WTC11 (cell line): ENCODE results near the gene MED12. TPM values are rescaled to one million over a fixed set of nuclear protein-coding genes. Genes with fewer than 3 reads are reported as not detected.
A peak's percentile ranks its signal among the peaks of the same experiment; 100 is the strongest.

Source experiments
- ATAC-seq: fragments of 200-7000 bp; cut with Tn5 transposase; 2 replicates; pipeline ENCODE4 v1.10.0; 2021; ENCODE audit warnings: mild to moderate bottlenecking, moderate library complexity
- CTCF ChIA-PET: fragments of 300-600 bp; sonication (Branson Sonifier 250); formaldehyde crosslinking; loops from one replicate; lab custom pipeline; 2021; ENCODE audit warnings: antibody characterized with exemption; lab: Charles Lee
- POLR2A ChIA-PET: fragments of 350-600 bp; sonication (Branson Sonifier 250); formaldehyde crosslinking; loops from one replicate; lab custom pipeline; 2021; ENCODE audit warnings: antibody characterized with exemption; lab: Charles Lee
- DNase-seq: peaks from one replicate; pipeline ENCODE4 v3.0.0; 2021; ENCODE audit warnings: low spot score
- H3K27ac Mint-ChIP-seq: 2 replicates; pipeline ENCODE4 v1.8.0; 2021; ENCODE audit warnings: mixed read lengths
- H3K27me3 Mint-ChIP-seq: 2 replicates; pipeline ENCODE4 v1.8.0; 2021; ENCODE audit warnings: low read depth, mild to moderate bottlenecking, moderate library complexity, mixed read lengths
- H3K36me3 Mint-ChIP-seq: 2 replicates; pipeline ENCODE4 v1.8.0; 2021; ENCODE audit warnings: mixed read lengths
- H3K4me1 Mint-ChIP-seq: 2 replicates; pipeline ENCODE4 v1.8.0; 2022; ENCODE audit warnings: mixed read lengths
- H3K4me3 Mint-ChIP-seq: 2 replicates; pipeline ENCODE4 v1.8.0; 2021; ENCODE audit warnings: mild to moderate bottlenecking, moderate library complexity, mixed read lengths
- H3K9me3 Mint-ChIP-seq: 2 replicates; pipeline ENCODE4 v1.8.0; 2021; ENCODE audit warnings: mixed read lengths
- ATF1 ChIP-seq: sonication (generic); formaldehyde crosslinking; IDR thresholded peaks from 2 replicates; pipeline ENCODE4 v1.8.1; 2023; ENCODE audit warnings: mild to moderate bottlenecking, moderate library complexity, missing genetic modification reagents
- EMX1 ChIP-seq: fragments of 250-450 bp; sonication (Bioruptor Pico); IDR thresholded peaks from 2 replicates; pipeline ENCODE4 v1.8.0; 2021; ENCODE audit warnings: mild to moderate bottlenecking
- FOXP1 ChIP-seq: sonication (generic); formaldehyde crosslinking; IDR thresholded peaks from 2 replicates; pipeline ENCODE4 v1.8.0; 2022; ENCODE audit warnings: missing genetic modification reagents, mild to moderate bottlenecking, moderate library complexity, borderline replicate concordance
- IRF1 ChIP-seq: sonication (generic); formaldehyde crosslinking; IDR thresholded peaks from 2 replicates; pipeline ENCODE4 v1.8.0; 2023; ENCODE audit warnings: missing genetic modification reagents
- IRF2 ChIP-seq: sonication (generic); formaldehyde crosslinking; IDR thresholded peaks from 2 replicates; pipeline ENCODE4 v1.8.0; 2022; ENCODE audit warnings: low read depth, missing genetic modification reagents, borderline replicate concordance
- MAX ChIP-seq: sonication (generic); formaldehyde crosslinking; IDR thresholded peaks from 2 replicates; pipeline ENCODE4 v1.8.0; 2022; ENCODE audit warnings: mild to moderate bottlenecking, missing genetic modification reagents
- MYBL2 ChIP-seq: sonication (generic); formaldehyde crosslinking; IDR thresholded peaks from 2 replicates; pipeline ENCODE4 v1.8.1; 2023; ENCODE audit warnings: mild to moderate bottlenecking, moderate library complexity, missing genetic modification reagents
- PRRX2 ChIP-seq: fragments of 250-450 bp; sonication (Bioruptor Pico); IDR thresholded peaks from 2 replicates; pipeline ENCODE4 v1.8.0; 2021; ENCODE audit warnings: mild to moderate bottlenecking
- USF2 ChIP-seq: sonication (generic); formaldehyde crosslinking; IDR thresholded peaks from 2 replicates; pipeline ENCODE4 v1.8.1; 2023; ENCODE audit warnings: mild to moderate bottlenecking, missing genetic modification reagents, moderate library complexity
- ZBTB21 ChIP-seq: sonication (generic); formaldehyde crosslinking; IDR thresholded peaks from 2 replicates; pipeline ENCODE4 v1.8.1; 2023; ENCODE audit warnings: mild to moderate bottlenecking, missing genetic modification reagents, borderline replicate concordance
- ZNF121 ChIP-seq: sonication (generic); formaldehyde crosslinking; IDR thresholded peaks from 2 replicates; pipeline ENCODE4 v1.8.0; 2023; ENCODE audit warnings: missing genetic modification reagents
- ZNF263 ChIP-seq: sonication (generic); formaldehyde crosslinking; IDR thresholded peaks from 2 replicates; pipeline ENCODE4 v1.8.1; 2022; ENCODE audit warnings: low read depth, mild to moderate bottlenecking, moderate library complexity, missing genetic modification reagents
- ZNF396 ChIP-seq: fragments of 250-450 bp; sonication (Bioruptor Pico); IDR thresholded peaks from 2 replicates; pipeline ENCODE4 v1.8.0; 2021; ENCODE audit warnings: mild to moderate bottlenecking, moderate library complexity, borderline replicate concordance
- ZNF416 ChIP-seq: fragments of 250-450 bp; sonication (Bioruptor Pico); IDR thresholded peaks from 2 replicates; pipeline ENCODE4 v1.9.0; 2021; ENCODE audit warnings: mild to moderate bottlenecking, inconsistent platforms
- ZNF423 ChIP-seq: fragments of 250-450 bp; sonication (Bioruptor Pico); IDR thresholded peaks from 2 replicates; pipeline ENCODE4 v2.1.2; 2022; ENCODE audit warnings: mild to moderate bottlenecking, moderate library complexity
- ZSCAN18 ChIP-seq: fragments of 250-450 bp; sonication (Bioruptor Pico); IDR thresholded peaks from 2 replicates; pipeline ENCODE4 v2.1.2; 2022; ENCODE audit warnings: mild to moderate bottlenecking, moderate library complexity
- total RNA-seq: library from RNA; stranded (reverse); gene quantifications from 3 replicates; pipeline ENCODE4 v1.2.3, GENCODE V29; 2021
- TF ChIP-seq, protein P1 (sequence below): sonication (generic); formaldehyde crosslinking; IDR thresholded peaks from 2 replicates; pipeline ENCODE4 v1.8.1; 2022; ENCODE audit warnings: missing genetic modification reagents, borderline replicate concordance
- TF ChIP-seq, protein P2 (sequence below): sonication (generic); formaldehyde crosslinking; IDR thresholded peaks from 2 replicates; pipeline ENCODE4 v1.8.1; 2023; ENCODE audit warnings: mild to moderate bottlenecking, missing genetic modification reagents
- TF ChIP-seq, protein P3 (sequence below): fragments of 200-600 bp; IDR thresholded peaks from 2 replicates; pipeline ENCODE4 v1.8.0; 2022; ENCODE audit warnings: antibody characterized with exemption

Gene MED12
- total RNA-seq, 1 experiment from 2014 or later: 35.6 TPM

- no peak for TF ChIP-seq PRRX2 (CRISPR knock-in tag)
- TF ChIP-seq ZNF121 (CRISPR knock-in tag): no peak
- TF ChIP-seq ZBTB21 (CRISPR knock-in tag): no peak
- TF ChIP-seq, protein P1, sequence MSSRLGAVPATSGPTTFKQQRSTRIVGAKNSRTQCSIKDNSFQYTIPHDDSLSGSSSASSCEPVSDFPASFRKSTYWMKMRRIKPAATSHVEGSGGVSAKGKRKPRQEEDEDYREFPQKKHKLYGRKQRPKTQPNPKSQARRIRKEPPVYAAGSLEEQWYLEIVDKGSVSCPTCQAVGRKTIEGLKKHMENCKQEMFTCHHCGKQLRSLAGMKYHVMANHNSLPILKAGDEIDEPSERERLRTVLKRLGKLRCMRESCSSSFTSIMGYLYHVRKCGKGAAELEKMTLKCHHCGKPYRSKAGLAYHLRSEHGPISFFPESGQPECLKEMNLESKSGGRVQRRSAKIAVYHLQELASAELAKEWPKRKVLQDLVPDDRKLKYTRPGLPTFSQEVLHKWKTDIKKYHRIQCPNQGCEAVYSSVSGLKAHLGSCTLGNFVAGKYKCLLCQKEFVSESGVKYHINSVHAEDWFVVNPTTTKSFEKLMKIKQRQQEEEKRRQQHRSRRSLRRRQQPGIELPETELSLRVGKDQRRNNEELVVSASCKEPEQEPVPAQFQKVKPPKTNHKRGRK: no peak
- no peak for TF ChIP-seq MAX
- TF ChIP-seq USF2 (CRISPR knock-in tag): no peak
These were observed 664 bp downstream of the MED12 start (continued) for GRCh38 chrX:71118985-71119535.

- Mint-ChIP-seq H3K27me3 (no peaks in the 10 kb centered on the region), H3K9me3 (no peaks in the 10 kb centered on the region), H3K36me3 (peaks cover 76% of the 10 kb centered on the region), H3K4me1 (peaks cover 9% of the 10 kb centered on the region), H3K27ac (no peak overlapping the region; the same call in 1 of the 2 replicates), H3K4me3 (no peak overlapping the region)
- ChIA-PET POLR2A (no interaction called here), CTCF (interaction anchor here (0.6 to 1.1 kb wide), 5 partner anchors 10 to 130 kb away, joined by 3 to 5 read pairs (median 3); partner anchors contain the start of genes MED12 and SNX12)
- DNase-seq: no peak
- TF ChIP-seq, protein P2, sequence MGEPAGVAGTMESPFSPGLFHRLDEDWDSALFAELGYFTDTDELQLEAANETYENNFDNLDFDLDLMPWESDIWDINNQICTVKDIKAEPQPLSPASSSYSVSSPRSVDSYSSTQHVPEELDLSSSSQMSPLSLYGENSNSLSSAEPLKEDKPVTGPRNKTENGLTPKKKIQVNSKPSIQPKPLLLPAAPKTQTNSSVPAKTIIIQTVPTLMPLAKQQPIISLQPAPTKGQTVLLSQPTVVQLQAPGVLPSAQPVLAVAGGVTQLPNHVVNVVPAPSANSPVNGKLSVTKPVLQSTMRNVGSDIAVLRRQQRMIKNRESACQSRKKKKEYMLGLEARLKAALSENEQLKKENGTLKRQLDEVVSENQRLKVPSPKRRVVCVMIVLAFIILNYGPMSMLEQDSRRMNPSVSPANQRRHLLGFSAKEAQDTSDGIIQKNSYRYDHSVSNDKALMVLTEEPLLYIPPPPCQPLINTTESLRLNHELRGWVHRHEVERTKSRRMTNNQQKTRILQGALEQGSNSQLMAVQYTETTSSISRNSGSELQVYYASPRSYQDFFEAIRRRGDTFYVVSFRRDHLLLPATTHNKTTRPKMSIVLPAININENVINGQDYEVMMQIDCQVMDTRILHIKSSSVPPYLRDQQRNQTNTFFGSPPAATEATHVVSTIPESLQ (CRISPR knock-in tag): no peak
- TF ChIP-seq ZNF396 (CRISPR knock-in tag): no peak
- TF ChIP-seq IRF1 (CRISPR knock-in tag): no peak
- TF ChIP-seq ZNF423 (CRISPR knock-in tag): no peak
- TF ChIP-seq MYBL2 (CRISPR knock-in tag): no peak
- no peak for ATAC-seq
These were observed 9.9 kb downstream of the MED12 start for GRCh38 chrX:71128166-71128833.

DNA sequence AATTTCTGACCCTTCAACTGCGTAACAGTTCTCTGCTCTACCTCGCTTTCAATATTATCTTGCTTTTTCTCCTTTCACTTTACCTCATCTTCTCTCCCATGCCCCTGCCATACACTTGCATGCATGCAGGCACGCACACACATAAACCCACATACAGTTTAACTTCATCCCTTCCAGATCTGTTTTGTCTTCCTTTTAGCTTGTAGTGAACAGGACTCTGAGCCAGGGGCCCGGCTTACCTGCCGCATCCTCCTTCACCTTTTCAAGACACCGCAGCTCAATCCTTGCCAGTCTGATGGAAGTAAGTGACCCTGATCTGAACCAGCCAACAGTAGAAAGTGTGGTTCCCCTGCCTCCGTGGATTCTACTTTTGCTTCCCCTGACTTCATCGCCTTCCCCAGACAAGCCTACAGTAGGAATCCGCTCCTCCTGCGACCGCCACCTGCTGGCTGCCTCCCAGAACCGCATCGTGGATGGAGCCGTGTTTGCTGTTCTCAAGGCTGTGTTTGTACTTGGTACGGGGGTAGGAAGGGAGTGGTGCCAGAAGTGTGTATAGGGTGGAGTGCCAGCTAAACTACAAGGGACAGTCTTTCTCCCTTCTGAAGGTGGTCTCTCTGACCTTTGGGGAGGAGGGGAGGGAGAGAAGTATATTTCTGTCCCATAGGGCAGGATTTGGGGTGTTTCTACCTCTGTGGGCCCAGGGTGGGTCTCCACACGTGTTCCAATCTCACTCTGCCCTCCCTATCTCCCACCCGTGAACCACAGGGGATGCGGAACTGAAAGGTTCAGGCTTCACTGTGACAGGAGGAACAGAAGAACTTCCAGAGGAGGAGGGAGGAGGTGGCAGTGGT lies 10.7 kb downstream of the MED12 start:
- H3K27ac Mint-ChIP-seq: peak overlapping the region; percentile 7; the same call in 1 of the 2 replicates
- H3K4me3 Mint-ChIP-seq: no peak overlapping the region
- DNase-seq: peak; percentile 70
- H3K9me3 Mint-ChIP-seq: no peaks in the 10 kb centered on the region
- ATAC-seq: peak; percentile 81
- peaks cover 72% of the 10 kb centered on the region for H3K36me3 Mint-ChIP-seq
- H3K4me1 Mint-ChIP-seq: peaks cover 9% of the 10 kb centered on the region
- CTCF ChIA-PET: interaction anchor here (0.6 to 1.1 kb wide), 5 partner anchors 11 to 131 kb away, joined by 3 to 5 read pairs (median 3); partner anchors contain the start of genes MED12 and SNX12
- TF ChIP-seq, protein P3, sequence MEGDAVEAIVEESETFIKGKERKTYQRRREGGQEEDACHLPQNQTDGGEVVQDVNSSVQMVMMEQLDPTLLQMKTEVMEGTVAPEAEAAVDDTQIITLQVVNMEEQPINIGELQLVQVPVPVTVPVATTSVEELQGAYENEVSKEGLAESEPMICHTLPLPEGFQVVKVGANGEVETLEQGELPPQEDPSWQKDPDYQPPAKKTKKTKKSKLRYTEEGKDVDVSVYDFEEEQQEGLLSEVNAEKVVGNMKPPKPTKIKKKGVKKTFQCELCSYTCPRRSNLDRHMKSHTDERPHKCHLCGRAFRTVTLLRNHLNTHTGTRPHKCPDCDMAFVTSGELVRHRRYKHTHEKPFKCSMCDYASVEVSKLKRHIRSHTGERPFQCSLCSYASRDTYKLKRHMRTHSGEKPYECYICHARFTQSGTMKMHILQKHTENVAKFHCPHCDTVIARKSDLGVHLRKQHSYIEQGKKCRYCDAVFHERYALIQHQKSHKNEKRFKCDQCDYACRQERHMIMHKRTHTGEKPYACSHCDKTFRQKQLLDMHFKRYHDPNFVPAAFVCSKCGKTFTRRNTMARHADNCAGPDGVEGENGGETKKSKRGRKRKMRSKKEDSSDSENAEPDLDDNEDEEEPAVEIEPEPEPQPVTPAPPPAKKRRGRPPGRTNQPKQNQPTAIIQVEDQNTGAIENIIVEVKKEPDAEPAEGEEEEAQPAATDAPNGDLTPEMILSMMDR: peak; percentile 66
- no peak for TF ChIP-seq FOXP1
- TF ChIP-seq EMX1 (CRISPR knock-in tag): no peak
- TF ChIP-seq ZNF416: no peak
- no peak for TF ChIP-seq ATF1 (CRISPR knock-in tag)
- no peak for TF ChIP-seq ZSCAN18 (CRISPR knock-in tag)
- no peak for TF ChIP-seq IRF2 (CRISPR knock-in tag)
- TF ChIP-seq ZNF263 (CRISPR knock-in tag): no peak
- TF ChIP-seq, all 79 proteins: peak for 1
- POLR2A ChIA-PET: no interaction called here
- H3K27me3 Mint-ChIP-seq: no peaks in the 10 kb centered on the region
